Testis (tissue), 2 donors: Measurements from ENCODE around the gene ZC3H12D.

Experiments
- POLR2A ChIP-seq: fragments of 450-650 bp; IDR thresholded peaks from one replicate; pipeline ENCODE4 v1.6.1; 2017; ENCODE audit warnings: antibody characterized with exemption, mild to moderate bottlenecking, moderate library complexity
- TF ChIP-seq, protein P1 (sequence below), 3 experiments: fragments of 450-650 bp in 2 of 3; fragments of 200-600 bp in 1 of 3; sonication (generic) in 1 of 3; IDR thresholded peaks; one replicate each; pipeline ENCODE4 v1.5.1; 2016 to 2019; ENCODE audit warnings: antibody characterized with exemption in 3 of 3, mild to moderate bottlenecking in 2 of 3, moderate library complexity in 1 of 3

DNA sequence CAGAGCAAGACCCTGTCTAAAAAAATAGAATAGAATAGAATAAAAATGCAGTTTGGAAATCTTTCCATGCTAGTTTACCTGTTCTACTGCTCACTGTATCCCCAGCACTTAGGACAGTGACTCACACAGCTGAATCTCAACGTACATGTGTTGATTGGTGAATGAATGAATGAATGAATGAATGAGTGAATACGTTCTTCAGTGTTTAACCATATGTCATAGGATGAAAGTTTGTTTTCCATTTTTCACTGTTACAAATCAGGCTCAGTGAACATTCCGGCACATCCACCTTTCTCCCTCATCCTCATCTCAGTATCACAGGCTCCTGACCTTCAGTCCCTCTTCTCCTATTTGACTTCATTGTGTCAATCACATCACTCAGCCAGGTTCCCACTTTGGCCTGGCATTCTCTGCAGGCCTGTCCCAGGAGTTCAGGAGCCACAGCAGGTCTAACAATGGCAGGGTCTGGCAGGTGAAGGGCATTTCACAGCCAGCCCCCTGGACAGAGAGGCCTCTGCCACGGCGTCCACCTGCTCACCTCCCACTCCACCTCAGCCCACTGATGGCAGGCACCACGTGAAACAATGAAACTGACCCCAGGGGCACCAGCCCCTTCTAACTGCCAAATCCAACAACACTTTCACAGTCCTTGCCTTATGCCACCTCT, 7.9 kb downstream of the ZC3H12D start:
- TF ChIP-seq, protein P1, sequence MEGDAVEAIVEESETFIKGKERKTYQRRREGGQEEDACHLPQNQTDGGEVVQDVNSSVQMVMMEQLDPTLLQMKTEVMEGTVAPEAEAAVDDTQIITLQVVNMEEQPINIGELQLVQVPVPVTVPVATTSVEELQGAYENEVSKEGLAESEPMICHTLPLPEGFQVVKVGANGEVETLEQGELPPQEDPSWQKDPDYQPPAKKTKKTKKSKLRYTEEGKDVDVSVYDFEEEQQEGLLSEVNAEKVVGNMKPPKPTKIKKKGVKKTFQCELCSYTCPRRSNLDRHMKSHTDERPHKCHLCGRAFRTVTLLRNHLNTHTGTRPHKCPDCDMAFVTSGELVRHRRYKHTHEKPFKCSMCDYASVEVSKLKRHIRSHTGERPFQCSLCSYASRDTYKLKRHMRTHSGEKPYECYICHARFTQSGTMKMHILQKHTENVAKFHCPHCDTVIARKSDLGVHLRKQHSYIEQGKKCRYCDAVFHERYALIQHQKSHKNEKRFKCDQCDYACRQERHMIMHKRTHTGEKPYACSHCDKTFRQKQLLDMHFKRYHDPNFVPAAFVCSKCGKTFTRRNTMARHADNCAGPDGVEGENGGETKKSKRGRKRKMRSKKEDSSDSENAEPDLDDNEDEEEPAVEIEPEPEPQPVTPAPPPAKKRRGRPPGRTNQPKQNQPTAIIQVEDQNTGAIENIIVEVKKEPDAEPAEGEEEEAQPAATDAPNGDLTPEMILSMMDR (IDR thresholded peaks at IDR 0.05), result no peak
- no peak for TF ChIP-seq POLR2A
